Astrocyte (in vitro differentiated cells and primary cell): ENCODE data around the gene IL17RE.
"Not testable (repeated sequence)": the region's sequence is repeated elsewhere in the genome, so short reads cannot be mapped to it uniquely, and the experiment has no call there.

ENCODE experiments used
- EZH2 ChIP-seq: IDR thresholded peaks from 2 replicates; pipeline ENCODE4 v1.6.1; 2012; ENCODE audit warnings: mild to moderate bottlenecking, low read length, inconsistent platforms; ENCODE audit not compliant: insufficient read depth
- TF ChIP-seq, protein P1 (sequence below): IDR thresholded peaks from 2 replicates; pipeline ENCODE4 v1.5.1; 2011; ENCODE audit warnings: low read depth, mild to moderate bottlenecking, inconsistent platforms, low read length, moderate library complexity; ENCODE audit not compliant: insufficient read depth

DNA sequence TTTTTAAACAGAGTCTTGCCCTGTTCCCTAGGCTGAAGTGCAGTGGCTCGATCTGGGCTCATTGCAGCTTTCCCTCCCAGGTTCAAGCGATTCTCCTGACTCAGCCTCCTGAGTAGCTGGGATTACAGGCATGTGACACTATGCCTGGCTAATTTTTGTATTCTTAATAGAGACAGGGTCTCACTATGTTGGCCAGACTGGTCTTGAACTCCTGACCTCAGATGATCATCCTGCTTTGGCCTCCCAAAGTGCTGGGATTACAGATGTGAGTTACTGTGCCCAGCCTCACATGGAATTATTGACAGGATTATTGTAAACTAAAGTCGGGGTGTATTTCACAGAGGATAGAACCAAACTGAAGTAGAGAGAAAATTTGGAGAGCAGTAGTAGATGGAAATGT, 6.9 kb upstream of the IL17RE start:
- TF ChIP-seq, protein P1, sequence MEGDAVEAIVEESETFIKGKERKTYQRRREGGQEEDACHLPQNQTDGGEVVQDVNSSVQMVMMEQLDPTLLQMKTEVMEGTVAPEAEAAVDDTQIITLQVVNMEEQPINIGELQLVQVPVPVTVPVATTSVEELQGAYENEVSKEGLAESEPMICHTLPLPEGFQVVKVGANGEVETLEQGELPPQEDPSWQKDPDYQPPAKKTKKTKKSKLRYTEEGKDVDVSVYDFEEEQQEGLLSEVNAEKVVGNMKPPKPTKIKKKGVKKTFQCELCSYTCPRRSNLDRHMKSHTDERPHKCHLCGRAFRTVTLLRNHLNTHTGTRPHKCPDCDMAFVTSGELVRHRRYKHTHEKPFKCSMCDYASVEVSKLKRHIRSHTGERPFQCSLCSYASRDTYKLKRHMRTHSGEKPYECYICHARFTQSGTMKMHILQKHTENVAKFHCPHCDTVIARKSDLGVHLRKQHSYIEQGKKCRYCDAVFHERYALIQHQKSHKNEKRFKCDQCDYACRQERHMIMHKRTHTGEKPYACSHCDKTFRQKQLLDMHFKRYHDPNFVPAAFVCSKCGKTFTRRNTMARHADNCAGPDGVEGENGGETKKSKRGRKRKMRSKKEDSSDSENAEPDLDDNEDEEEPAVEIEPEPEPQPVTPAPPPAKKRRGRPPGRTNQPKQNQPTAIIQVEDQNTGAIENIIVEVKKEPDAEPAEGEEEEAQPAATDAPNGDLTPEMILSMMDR, result not testable (repeated sequence)
- TF ChIP-seq EZH2, result not testable (repeated sequence)
